Hepatocyte (in vitro differentiated cells): ENCODE data around the gene RFX4.
A peak's percentile ranks its signal among the peaks of the same experiment; 100 is the strongest.

ENCODE experiments used
- EZH2phosphoT487 ChIP-seq: fragments of 200-600 bp; sonication (generic); IDR thresholded peaks from one replicate; pipeline ENCODE4 v1.6.1; 2018; ENCODE audit warnings: antibody characterized with exemption, mild to moderate bottlenecking, low read depth, moderate library complexity; ENCODE audit not compliant: unreplicated experiment, severe bottlenecking
- TF ChIP-seq, protein P1 (sequence below): fragments of 200-600 bp; sonication (generic); IDR thresholded peaks from 2 replicates; pipeline ENCODE4 v1.5.1; 2016; ENCODE audit warnings: antibody characterized with exemption, mild to moderate bottlenecking; ENCODE audit not compliant: poor library complexity

DNA sequence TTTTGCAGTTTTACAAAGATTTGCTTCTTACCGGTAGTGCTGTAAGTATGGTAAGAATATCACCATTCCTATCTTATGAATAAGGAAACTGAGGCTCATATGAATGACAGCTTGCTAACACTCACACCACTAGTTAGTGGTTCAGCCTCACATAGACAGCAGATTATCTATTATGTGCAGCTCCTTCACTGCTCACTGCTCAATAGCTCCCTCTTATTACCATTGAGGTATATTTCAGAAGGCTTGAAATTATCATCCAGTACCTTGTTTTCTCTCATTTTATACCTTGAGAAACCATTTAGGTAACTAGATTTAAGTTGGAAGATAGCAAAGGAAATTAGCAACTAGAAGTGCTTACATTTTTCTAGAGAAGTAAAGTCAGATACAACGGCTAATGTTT, 207.2 kb downstream of the RFX4 start:
- TF ChIP-seq, protein P1, sequence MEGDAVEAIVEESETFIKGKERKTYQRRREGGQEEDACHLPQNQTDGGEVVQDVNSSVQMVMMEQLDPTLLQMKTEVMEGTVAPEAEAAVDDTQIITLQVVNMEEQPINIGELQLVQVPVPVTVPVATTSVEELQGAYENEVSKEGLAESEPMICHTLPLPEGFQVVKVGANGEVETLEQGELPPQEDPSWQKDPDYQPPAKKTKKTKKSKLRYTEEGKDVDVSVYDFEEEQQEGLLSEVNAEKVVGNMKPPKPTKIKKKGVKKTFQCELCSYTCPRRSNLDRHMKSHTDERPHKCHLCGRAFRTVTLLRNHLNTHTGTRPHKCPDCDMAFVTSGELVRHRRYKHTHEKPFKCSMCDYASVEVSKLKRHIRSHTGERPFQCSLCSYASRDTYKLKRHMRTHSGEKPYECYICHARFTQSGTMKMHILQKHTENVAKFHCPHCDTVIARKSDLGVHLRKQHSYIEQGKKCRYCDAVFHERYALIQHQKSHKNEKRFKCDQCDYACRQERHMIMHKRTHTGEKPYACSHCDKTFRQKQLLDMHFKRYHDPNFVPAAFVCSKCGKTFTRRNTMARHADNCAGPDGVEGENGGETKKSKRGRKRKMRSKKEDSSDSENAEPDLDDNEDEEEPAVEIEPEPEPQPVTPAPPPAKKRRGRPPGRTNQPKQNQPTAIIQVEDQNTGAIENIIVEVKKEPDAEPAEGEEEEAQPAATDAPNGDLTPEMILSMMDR = peak; percentile 19
- no peak for TF ChIP-seq EZH2phosphoT487
